PFSK-1 (cell line): ENCODE results near the gene LYPLA2.
A peak's percentile ranks its signal among the peaks of the same experiment; 100 is the strongest.

Experiments used
- POLR2AphosphoS5 ChIP-seq: IDR thresholded peaks from 2 replicates; pipeline ENCODE4 v1.6.1; 2012; ENCODE audit warnings: low read depth, mild to moderate bottlenecking, control low read depth, low read length, moderate library complexity
- TAF1 ChIP-seq: IDR thresholded peaks from 2 replicates; pipeline ENCODE4 v1.6.1; 2012; ENCODE audit warnings: low read length, control low read depth, borderline replicate concordance; ENCODE audit not compliant: insufficient read depth

DNA sequence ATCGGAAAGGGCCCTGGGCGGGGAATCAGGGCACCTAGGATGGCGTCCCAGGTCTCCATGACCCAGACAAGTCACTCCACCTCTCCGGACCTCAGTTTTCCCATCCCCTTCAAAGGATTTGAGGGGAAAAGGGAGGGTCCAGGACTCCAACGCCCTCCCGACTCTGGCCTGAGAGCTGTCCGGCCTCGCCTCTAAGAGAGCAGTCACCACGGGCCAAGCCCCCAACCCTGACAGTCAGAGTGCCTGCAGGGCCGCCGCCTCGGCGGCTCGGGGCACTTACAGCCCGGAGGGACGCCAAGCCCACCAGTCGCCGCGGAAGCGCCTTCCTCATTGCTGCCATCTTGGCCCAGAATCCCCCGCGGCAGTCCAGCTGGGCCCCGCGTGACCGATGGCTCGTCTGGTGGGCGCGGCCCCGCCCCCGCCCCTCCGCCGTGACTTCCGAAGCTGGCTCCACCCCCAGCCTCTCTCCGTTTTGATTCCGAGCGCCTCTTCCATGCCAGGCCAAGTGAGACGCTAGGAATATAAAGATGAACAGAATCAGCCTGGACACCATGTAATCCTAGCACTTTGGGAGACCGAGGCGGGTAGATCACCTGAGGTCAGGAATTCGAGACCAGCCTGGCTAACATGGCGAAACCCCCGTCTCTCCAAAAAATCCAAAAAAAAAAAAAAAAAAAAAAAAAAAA lies 34.3 kb downstream of the LYPLA2 start, which contains the start of gene HMGCL:
- TF ChIP-seq TAF1 = peak; percentile 95; the same call in 1 of the 2 replicates
- TF ChIP-seq POLR2AphosphoS5 = peak; percentile 90
